HAP-1 (cell line): ENCODE measurements around the gene NFASC.

Experiments used
- DNase-seq, 2 experiments: peaks; one replicate each; pipeline ENCODE4 v3.0.0-alpha.2; 2016 to 2020; ENCODE audit warnings: low spot score in 2 of 2
- H3K27me3 ChIP-seq: fragments of 250-450 bp; sonication (Bioruptor Pico); 2 replicates; pipeline ENCODE4 v1.5.1; 2020; ENCODE audit warnings: low read depth, mild to moderate bottlenecking, moderate library complexity
- H3K36me3 ChIP-seq: fragments of 250-450 bp; sonication (Bioruptor Pico); replicated peaks from 2 replicates; pipeline ENCODE4 v1.5.1; 2020; ENCODE audit warnings: mild to moderate bottlenecking
- H3K4me1 ChIP-seq: fragments of 250-450 bp; sonication (Bioruptor Pico); 2 replicates; pipeline ENCODE4 v1.5.1; 2020; ENCODE audit warnings: mild to moderate bottlenecking
- H3K4me3 ChIP-seq: fragments of 250-450 bp; sonication (Bioruptor Pico); 2 replicates; pipeline ENCODE4 v1.5.1; 2020; ENCODE audit warnings: mild to moderate bottlenecking, moderate library complexity
- H3K9me3 ChIP-seq: fragments of 250-450 bp; sonication (Bioruptor Pico); 2 replicates; pipeline ENCODE4 v1.5.1; 2020; ENCODE audit warnings: mild to moderate bottlenecking, moderate library complexity
- in situ Hi-C: fragments of 300-500 bp; cut with MboI; formaldehyde crosslinking; loops from 3 replicates; pipeline ENCODE4 v1.14.3; 2020; ENCODE audit warnings: low sequenced_read_pairs, inconsistent platforms, mixed read lengths

Gene NFASC

DNA sequence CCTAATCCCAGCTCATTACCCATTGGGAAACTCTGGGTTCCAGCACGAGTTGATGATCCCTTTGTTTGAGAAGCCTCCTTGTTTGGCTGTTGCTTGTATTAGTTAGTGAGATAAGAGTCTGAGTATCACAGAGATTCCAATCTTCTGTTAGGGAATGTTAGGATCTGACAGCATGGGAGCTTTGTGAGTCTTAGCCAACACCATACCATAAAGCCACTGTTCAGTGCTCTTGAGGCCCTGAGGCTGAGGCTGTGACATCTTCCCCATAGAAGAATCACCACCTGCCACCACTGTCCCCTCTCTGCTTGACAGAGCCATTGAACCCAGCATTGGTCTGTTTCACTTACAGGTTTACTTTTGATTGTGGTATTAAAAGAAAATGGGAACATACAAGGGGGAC is 29.3 kb upstream of the NFASC start:
- Histone ChIP-seq H3K4me3 (no peak overlapping the region), H3K27me3 (no peaks in the 10 kb centered on the region), H3K9me3 (no peaks in the 10 kb centered on the region), H3K36me3 (no peaks in the 10 kb centered on the region), H3K4me1 (no peaks in the 10 kb centered on the region)
- in situ Hi-C loops = no loop called here
- DNase-seq = no peak

DNA sequence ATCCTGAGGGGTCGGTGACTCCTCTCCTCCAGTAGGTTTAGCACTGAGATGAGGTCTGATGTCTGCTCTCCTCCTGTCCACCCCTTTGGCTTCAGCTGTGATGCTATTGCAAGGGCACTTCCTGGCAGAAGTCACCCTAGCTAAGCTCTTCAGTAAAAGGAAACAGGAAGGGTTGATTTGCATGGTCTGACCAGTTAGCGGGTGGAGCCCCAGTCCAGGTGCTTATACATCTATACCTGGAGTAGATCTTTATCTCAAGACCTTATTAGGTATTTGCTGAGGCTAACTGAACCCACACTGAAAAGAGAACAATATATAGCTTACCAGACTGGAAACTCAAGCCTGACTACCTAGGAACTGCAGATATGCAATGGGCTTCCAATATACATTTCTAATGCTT is 28.9 kb upstream of the NFASC start:
- no peak for DNase-seq
- no peak overlapping the region for H3K4me3 ChIP-seq
- H3K36me3 ChIP-seq = no peaks in the 10 kb centered on the region
- H3K27me3 ChIP-seq = no peaks in the 10 kb centered on the region
- in situ Hi-C loops = no loop called here
- no peaks in the 10 kb centered on the region for H3K4me1 ChIP-seq
- H3K9me3 ChIP-seq = no peaks in the 10 kb centered on the region

DNA sequence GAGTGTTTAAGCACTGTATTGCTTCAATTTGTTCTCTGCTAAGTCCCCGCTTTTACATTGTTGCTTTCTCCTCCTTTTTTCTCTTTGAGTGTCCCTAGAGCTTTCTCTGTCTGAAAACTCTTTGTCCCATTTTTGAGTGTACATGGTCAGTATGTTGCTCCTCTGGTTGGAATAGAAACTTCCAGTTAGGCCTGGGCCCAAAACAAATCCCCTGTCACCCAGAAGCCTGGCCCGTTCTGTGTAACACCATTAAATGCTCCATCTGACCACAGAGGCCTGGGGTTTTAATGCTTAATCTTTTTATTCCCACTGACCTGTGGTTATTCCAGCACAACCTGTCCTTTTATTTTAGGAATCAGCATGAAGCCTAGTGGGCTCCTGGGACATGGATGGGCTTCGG is 28.3 kb upstream of the NFASC start:
- no peaks in the 10 kb centered on the region for H3K9me3 ChIP-seq
- DNase-seq = no peak
- H3K4me1 ChIP-seq = no peaks in the 10 kb centered on the region
- no peaks in the 10 kb centered on the region for H3K36me3 ChIP-seq
- H3K27me3 ChIP-seq = no peaks in the 10 kb centered on the region
- in situ Hi-C loops = no loop called here
- H3K4me3 ChIP-seq = no peak overlapping the region

DNA sequence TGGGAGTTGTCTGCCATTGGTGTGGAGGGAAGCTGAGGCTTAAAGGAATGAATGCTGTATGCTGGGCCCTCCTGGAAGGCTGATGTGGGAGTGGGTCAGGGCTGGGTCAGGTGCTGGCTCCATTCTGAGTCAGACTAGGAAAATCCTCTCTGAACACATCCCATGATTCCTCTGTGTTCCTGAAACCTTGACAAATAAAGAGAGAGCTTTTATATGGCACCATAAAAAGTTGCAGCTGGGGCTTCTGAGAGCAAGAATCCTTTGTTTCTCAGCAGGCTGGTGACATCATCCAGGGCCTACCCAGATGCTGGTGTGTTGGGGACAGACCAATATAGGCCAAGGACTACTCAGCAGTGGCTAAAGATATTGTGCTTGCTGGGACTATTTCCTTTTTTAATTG is 27.8 kb upstream of the NFASC start:
- DNase-seq = no peak

DNA sequence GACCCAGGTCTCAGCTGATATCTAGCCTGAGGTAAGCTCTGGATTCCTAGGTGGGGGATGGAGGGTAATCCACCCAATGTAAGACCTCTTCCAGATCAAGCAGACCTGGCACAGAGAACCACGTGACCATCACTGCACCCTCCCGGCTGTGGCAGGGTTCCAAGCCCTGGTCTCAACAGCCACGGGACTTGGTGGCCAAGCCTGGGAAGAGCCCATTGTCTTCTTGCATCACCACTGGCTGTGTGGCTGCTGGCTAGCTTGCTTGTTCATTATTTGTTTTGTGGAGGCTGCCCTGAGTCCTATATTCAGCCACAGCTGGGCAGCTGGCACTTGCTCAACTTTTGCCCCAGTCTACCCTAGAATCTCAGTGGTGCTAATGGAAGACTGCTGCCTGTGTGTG is 24.1 kb upstream of the NFASC start:
- no peak for DNase-seq
- Histone ChIP-seq H3K4me3 (no peak overlapping the region), H3K4me1 (no peaks in the 10 kb centered on the region), H3K9me3 (no peaks in the 10 kb centered on the region), H3K27me3 (no peaks in the 10 kb centered on the region), H3K36me3 (no peaks in the 10 kb centered on the region)
- in situ Hi-C loops = no loop called here

More for the DNA sequence above, 27.8 kb upstream of the NFASC start:
- in situ Hi-C loops = no loop called here
- Histone ChIP-seq H3K27me3 (no peaks in the 10 kb centered on the region), H3K9me3 (no peaks in the 10 kb centered on the region), H3K36me3 (no peaks in the 10 kb centered on the region), H3K4me3 (no peak overlapping the region), H3K4me1 (no peaks in the 10 kb centered on the region)

DNA sequence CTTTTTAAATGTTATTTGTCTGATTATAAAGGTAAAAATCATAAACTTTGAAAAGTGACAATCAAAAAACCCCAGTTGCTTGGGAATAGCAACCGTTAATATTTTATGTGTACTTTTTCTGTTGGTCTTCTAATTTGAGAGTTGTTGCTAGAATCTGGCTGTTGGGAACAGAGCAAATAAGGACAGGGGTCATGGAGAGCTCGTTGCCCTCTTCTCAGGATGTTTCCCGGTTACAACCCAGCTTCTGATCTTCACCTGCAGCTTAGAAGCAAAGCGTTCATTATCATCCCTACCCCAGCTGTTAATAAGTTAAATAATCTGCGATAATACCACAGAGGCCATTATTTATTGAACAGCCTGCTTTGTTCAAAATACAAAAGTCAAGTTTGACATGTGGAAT is 22.1 kb upstream of the NFASC start:
- Histone ChIP-seq H3K9me3 (no peaks in the 10 kb centered on the region), H3K4me3 (no peak overlapping the region), H3K4me1 (no peaks in the 10 kb centered on the region), H3K36me3 (no peaks in the 10 kb centered on the region), H3K27me3 (no peaks in the 10 kb centered on the region)
- in situ Hi-C loops = no loop called here
- no peak for DNase-seq

DNA sequence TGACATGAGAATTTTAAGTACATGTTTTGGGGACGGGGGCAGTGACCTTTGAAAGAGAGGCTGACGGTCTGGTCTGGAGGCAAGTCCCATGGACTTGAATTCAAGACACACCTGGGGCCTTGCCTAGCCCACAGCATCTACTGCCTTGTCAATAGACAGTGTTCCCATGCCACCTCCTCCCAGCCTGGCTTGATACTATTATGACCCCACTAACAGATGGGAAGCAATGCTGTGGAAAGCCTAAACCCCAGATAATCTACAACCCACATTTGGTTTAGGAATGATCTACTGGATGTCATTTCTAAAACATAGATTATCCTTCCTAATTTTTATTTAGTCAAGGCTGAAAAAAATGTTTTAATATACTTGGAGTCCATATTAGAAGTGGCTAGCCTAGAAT is 17.8 kb upstream of the NFASC start:
- H3K36me3 ChIP-seq = no peaks in the 10 kb centered on the region
- no peaks in the 10 kb centered on the region for H3K27me3 ChIP-seq
- H3K4me1 ChIP-seq = no peaks in the 10 kb centered on the region
- in situ Hi-C loops = no loop called here
- no peak overlapping the region for H3K4me3 ChIP-seq
- DNase-seq = no peak
- H3K9me3 ChIP-seq = no peaks in the 10 kb centered on the region

DNA sequence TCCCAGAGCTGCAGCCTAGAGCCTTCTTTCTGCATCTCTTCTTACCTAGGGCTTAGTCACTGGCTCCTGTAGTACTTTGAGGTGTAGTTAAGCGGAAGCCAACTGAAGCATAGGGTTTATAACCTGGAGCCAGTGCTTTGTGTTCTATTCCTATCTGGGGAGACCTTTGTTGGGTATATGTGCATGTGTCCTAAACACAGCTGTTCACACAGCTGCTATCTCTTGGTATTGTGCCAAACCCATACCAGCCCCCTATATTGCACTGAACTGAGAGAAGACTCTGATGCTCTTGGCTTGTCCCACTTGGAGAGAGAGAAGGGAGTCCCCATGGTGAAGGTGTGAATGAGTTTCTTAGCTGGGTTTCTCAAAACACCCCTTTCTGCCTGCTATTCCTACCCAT is 17.2 kb upstream of the NFASC start:
- Histone ChIP-seq H3K27me3 (no peaks in the 10 kb centered on the region), H3K36me3 (no peaks in the 10 kb centered on the region), H3K9me3 (no peaks in the 10 kb centered on the region), H3K4me1 (no peaks in the 10 kb centered on the region), H3K4me3 (no peak overlapping the region)
- DNase-seq = no peak
- in situ Hi-C loops = no loop called here

DNA sequence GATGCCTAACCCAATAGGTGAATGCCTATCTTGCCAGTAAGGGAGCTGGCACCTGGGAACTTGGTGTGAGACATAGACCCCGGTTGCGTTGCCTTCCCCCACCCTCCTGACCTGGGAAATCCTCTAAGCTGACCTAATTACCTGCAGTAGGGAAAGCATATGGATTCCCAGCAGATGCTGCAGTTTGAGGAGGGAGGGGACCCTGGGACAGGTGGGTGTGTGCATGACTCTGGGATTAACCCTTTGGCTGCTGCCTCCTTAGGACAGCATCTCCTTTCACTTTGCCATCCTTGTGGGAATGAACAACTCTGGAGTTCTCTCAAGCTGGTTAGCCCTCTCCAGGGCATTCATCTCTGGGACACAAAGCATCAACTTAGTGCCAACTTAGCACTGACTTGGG is 16.4 kb upstream of the NFASC start:
- no peaks in the 10 kb centered on the region for H3K9me3 ChIP-seq
- H3K4me3 ChIP-seq = no peak overlapping the region
- in situ Hi-C loops = no loop called here
- no peaks in the 10 kb centered on the region for H3K27me3 ChIP-seq
- no peaks in the 10 kb centered on the region for H3K4me1 ChIP-seq
- H3K36me3 ChIP-seq = no peaks in the 10 kb centered on the region
- no peak for DNase-seq

DNA sequence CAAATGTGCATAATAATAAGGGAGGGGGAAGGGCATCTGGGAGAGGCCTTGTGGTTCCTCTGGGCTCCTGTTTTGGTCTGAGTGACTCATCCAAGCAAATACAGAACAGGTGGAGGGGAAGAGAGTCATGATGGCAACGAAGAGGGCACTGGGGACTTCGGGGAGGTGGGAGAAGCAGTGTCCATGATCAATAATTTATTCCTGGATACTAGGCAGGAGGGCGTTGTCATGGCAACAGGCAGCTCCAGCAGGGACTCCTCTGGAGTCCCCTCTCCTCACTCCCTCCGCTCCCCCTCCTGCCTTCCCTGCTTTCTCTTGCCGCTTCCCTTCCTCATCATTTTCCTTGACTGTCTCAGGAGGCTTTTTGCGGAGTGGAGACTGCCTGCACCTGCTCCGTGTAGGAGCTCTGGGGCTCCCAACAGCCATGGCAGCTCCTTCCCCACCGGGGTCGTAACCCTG is 12.3 kb upstream of the NFASC start:
- Histone ChIP-seq H3K27me3 (no peaks in the 10 kb centered on the region), H3K9me3 (no peaks in the 10 kb centered on the region), H3K4me3 (no peak overlapping the region), H3K4me1 (no peaks in the 10 kb centered on the region), H3K36me3 (no peaks in the 10 kb centered on the region)
- DNase-seq = peak; percentile 7 to 40
- in situ Hi-C loops = no loop called here

DNA sequence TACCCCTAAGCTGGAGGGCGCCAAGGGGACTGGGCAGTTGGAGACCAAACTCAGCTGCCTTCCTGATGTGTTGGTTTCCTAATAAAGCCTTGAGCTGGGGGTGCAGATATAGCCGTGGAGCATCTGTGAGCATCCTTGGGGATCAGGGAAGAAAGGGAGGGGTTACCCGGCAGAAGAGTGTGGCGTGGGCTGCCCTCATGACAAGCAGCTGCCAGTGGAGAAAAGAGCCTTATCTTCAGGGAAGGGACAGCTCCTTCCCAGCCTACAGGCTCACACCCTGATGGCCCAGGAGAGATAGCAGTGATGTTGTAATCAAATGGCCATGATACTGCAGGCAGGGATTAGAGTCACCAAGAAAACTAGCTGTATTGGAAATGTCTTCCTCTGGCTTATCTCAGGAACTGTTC is 10.8 kb upstream of the NFASC start:
- Histone ChIP-seq H3K4me3 (no peak overlapping the region), H3K9me3 (no peaks in the 10 kb centered on the region), H3K4me1 (no peaks in the 10 kb centered on the region), H3K36me3 (no peaks in the 10 kb centered on the region), H3K27me3 (peaks cover 10% of the 10 kb centered on the region)
- in situ Hi-C loops = no loop called here
- DNase-seq = no peak

DNA sequence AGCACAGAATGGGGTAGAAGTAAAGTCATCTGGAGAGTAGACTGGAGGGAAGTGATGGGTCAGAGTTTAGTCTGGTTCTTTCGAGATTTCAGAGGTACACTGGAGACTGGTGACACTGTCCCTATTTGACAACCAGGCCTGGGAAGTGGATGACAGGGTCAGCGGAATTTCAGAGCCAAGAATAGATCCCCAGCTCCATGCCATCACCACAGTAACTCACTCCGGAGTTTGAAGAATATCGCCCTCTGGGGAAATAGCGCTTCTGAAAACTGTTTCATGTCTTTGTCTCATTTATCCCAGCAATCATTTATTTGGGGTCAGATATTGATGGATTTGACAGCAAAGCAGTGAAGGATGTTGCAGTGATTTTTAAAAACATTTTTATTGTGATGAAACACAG is 7.6 kb upstream of the NFASC start:
- no peaks in the 10 kb centered on the region for H3K9me3 ChIP-seq
- in situ Hi-C loops = no loop called here

DNA sequence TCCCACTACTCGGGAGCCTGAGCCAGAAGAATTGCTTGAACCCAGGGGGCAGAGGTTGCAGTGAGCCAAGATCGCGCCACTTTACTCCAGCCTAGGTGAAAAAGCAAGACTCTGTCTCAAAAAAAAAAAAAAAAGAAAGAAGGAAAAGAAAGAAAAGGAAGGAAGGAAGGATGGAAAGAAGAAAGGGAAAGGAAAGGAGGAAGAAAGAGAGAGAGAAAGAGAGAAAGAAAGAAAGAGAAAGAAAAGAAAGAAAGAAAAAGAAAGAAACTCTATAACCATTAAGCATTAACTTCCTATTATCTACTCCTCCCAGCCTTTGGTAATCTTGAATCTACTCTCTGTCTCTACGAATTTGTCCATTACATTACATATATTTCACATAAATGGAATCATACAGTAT is 6.9 kb upstream of the NFASC start:
- H3K36me3 ChIP-seq = no peaks in the 10 kb centered on the region
- no peaks in the 10 kb centered on the region for H3K9me3 ChIP-seq
- peaks cover 10% of the 10 kb centered on the region for H3K27me3 ChIP-seq
- DNase-seq = no peak
- no peaks in the 10 kb centered on the region for H3K4me1 ChIP-seq
- H3K4me3 ChIP-seq = no peak overlapping the region
- in situ Hi-C loops = no loop called here

More for the DNA sequence above, 7.6 kb upstream of the NFASC start:
- DNase-seq = no peak
- Histone ChIP-seq H3K4me3 (no peak overlapping the region), H3K36me3 (no peaks in the 10 kb centered on the region), H3K4me1 (no peaks in the 10 kb centered on the region), H3K27me3 (peaks cover 10% of the 10 kb centered on the region)

DNA sequence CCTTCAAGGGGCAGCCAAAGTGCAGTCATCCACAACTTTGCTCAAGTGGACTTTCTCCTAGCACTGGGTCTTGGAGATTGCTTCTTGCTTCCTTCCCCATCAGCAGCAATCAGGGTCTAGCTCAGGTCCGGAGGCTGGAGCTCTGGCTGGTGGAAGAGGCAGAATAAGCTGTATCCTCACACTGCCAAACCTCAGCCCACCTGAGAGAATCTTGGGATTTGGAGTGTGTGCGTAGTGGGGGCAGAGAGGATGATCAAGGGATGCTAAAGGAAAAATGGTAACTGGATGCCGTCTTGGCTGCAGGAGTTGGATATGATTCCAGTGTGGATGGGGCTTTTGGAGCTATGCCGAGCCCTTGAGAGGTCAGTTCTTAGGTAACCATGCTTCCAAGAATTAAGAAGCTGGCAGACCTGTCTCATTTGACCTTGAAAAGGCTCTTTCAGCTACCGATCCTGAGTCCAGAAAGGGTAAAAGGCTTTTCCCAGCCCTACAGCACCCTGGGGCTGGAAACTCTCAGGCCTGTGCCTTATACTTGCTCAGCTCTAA is 4.5 kb upstream of the NFASC start:
- H3K9me3 ChIP-seq = no peaks in the 10 kb centered on the region
- DNase-seq = no peak
- no peaks in the 10 kb centered on the region for H3K4me1 ChIP-seq
- H3K27me3 ChIP-seq = peaks cover 10% of the 10 kb centered on the region
- H3K4me3 ChIP-seq = no peak overlapping the region
- in situ Hi-C loops = no loop called here
- H3K36me3 ChIP-seq = no peaks in the 10 kb centered on the region

DNA sequence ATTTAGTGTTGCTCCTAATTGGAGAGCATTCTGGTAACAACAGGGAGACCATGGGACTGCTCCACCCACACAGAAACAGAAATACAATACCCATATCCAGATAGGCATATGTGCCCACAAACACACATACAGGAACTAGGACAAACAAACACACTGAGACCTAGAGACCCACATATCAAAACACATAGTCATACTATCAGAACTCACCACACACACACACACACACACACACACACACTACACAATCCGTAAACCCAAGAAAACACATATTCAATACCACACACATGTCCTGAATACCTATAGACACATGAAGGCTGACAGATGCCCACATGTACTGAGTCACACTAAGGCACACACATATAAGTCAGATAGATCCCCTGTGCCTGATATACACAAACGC is 3.5 kb upstream of the NFASC start:
- peaks cover 10% of the 10 kb centered on the region for H3K27me3 ChIP-seq
- in situ Hi-C loops = no loop called here

More for the DNA sequence above, 3.5 kb upstream of the NFASC start:
- H3K4me1 ChIP-seq = no peaks in the 10 kb centered on the region
- no peak overlapping the region for H3K4me3 ChIP-seq
- H3K36me3 ChIP-seq = no peaks in the 10 kb centered on the region
- no peaks in the 10 kb centered on the region for H3K9me3 ChIP-seq
- DNase-seq = no peak
